ENCODE measurements around the gene HSPA13.

DNA sequence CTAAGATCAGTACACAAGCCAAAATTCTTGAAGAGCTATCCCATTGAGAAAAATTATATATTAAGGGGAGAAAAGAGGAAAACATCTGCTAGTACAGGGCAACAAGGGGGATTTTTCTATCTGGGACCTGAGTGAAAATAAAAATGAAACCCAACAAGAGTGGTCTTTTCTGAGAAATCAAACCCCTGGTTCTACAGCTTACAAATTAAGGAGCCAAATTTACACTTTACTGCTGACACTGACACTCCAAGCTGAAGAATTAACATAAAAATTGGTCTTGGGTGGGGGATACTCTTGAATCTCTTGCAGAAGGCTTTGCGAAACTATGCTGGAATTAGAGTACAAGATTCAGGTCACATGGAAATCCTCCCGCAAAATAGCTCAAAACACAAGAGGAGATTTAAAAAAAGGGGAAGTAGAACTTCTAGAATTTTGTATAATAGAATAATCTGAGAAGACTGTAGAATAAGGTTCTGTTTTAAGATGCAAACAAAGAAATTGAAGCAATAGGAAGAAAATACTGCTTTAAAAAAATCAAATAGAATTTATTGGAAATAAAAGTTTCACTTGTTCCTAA, 32.1 kb upstream of the HSPA13 start:
- TF ChIP-seq, protein P1, sequence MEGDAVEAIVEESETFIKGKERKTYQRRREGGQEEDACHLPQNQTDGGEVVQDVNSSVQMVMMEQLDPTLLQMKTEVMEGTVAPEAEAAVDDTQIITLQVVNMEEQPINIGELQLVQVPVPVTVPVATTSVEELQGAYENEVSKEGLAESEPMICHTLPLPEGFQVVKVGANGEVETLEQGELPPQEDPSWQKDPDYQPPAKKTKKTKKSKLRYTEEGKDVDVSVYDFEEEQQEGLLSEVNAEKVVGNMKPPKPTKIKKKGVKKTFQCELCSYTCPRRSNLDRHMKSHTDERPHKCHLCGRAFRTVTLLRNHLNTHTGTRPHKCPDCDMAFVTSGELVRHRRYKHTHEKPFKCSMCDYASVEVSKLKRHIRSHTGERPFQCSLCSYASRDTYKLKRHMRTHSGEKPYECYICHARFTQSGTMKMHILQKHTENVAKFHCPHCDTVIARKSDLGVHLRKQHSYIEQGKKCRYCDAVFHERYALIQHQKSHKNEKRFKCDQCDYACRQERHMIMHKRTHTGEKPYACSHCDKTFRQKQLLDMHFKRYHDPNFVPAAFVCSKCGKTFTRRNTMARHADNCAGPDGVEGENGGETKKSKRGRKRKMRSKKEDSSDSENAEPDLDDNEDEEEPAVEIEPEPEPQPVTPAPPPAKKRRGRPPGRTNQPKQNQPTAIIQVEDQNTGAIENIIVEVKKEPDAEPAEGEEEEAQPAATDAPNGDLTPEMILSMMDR (IDR thresholded peaks at IDR 0.05; ENCODE audit: poor library complexity, severe bottlenecking), result no peak
- TF ChIP-seq EZH2 (IDR thresholded peaks at IDR 0.05; ENCODE audit: borderline replicate concordance, insufficient read depth, low read length, poor library complexity, severe bottlenecking) (no peak), POLR2AphosphoS5 (IDR thresholded peaks at IDR 0.05) (no peak), EP300 (conservative IDR thresholded peaks at IDR 0.05; ENCODE audit: poor library complexity, severe bottlenecking) (no peak), TAF1 (IDR thresholded peaks at IDR 0.05; ENCODE audit: low read depth) (no peak), RAD21 (conservative IDR thresholded peaks at IDR 0.05) (no peak), MXI1 (conservative IDR thresholded peaks at IDR 0.05; ENCODE audit: poor library complexity, severe bottlenecking) (no peak), SMC3 (conservative IDR thresholded peaks at IDR 0.05; ENCODE audit: poor library complexity) (no peak)
- TF ChIP-seq, protein P2, sequence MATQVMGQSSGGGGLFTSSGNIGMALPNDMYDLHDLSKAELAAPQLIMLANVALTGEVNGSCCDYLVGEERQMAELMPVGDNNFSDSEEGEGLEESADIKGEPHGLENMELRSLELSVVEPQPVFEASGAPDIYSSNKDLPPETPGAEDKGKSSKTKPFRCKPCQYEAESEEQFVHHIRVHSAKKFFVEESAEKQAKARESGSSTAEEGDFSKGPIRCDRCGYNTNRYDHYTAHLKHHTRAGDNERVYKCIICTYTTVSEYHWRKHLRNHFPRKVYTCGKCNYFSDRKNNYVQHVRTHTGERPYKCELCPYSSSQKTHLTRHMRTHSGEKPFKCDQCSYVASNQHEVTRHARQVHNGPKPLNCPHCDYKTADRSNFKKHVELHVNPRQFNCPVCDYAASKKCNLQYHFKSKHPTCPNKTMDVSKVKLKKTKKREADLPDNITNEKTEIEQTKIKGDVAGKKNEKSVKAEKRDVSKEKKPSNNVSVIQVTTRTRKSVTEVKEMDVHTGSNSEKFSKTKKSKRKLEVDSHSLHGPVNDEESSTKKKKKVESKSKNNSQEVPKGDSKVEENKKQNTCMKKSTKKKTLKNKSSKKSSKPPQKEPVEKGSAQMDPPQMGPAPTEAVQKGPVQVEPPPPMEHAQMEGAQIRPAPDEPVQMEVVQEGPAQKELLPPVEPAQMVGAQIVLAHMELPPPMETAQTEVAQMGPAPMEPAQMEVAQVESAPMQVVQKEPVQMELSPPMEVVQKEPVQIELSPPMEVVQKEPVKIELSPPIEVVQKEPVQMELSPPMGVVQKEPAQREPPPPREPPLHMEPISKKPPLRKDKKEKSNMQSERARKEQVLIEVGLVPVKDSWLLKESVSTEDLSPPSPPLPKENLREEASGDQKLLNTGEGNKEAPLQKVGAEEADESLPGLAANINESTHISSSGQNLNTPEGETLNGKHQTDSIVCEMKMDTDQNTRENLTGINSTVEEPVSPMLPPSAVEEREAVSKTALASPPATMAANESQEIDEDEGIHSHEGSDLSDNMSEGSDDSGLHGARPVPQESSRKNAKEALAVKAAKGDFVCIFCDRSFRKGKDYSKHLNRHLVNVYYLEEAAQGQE (IDR thresholded peaks at IDR 0.05; ENCODE audit: borderline replicate concordance), result no peak

Data from neural cell (in vitro differentiated cells).